ENCODE measurements around the gene SMIM5.

- TF ChIP-seq CTCF (IDR thresholded peaks at IDR 0.05) (no peak), ZFX (IDR thresholded peaks at IDR 0.05; ENCODE audit: borderline replicate concordance) (no peak)
These were observed 30.1 kb upstream of the SMIM5 start for GRCh38 chr17:75603123-75603522.

All from 22Rv1 (cell line).